Upper lobe of left lung (tissue), 6 donors: ENCODE measurements around the gene PALLD. TPM values are rescaled to one million over a fixed set of nuclear protein-coding genes. Genes with fewer than 3 reads are reported as not detected.

ENCODE experiments used
- ATAC-seq, 2 donors: fragments of 200-7000 bp; cut with Tn5 transposase; one replicate each; pipeline ENCODE4 v1.9.1; 2022; ENCODE audit warnings: mild to moderate bottlenecking in 2 of 2, moderate library complexity in 2 of 2; ENCODE audit not compliant: low FRiP score in 2 of 2
- DNase-seq, 2 donors: peaks; one replicate each; pipeline ENCODE4 v3.0.0-alpha.2; 2019 to 2020
- H3K27ac ChIP-seq, 4 donors: fragments of 200-600 bp; sonication (generic); one replicate each; pipeline ENCODE4 v1.5.1; 2016 to 2019
- H3K27me3 ChIP-seq, 4 donors: fragments of 200-600 bp; sonication (generic); one replicate each; pipeline ENCODE4 v1.5.1; 2017 to 2019
- H3K36me3 ChIP-seq, 4 donors: fragments of 200-600 bp; sonication (generic); one replicate each; pipeline ENCODE4 v1.5.1; 2016 to 2019
- H3K4me1 ChIP-seq, 4 donors: fragments of 200-600 bp; sonication (generic); one replicate each; pipeline ENCODE4 v1.5.1; 2018 to 2019
- H3K4me3 ChIP-seq, 4 donors: fragments of 200-600 bp; sonication (generic); one replicate each; pipeline ENCODE4 v1.5.1; 2017 to 2019; ENCODE audit warnings: mild to moderate bottlenecking in 2 of 4, moderate library complexity in 1 of 4
- H3K9me3 ChIP-seq, 4 donors: fragments of 200-600 bp; sonication (generic); one replicate each; pipeline ENCODE4 v1.5.1; 2018 to 2019
- CTCF ChIP-seq, 6 experiments: fragments of 450-650 bp in 4 of 6; fragments of 200-600 bp in 2 of 6; sonication (generic) in 2 of 6; IDR thresholded peaks; one replicate each; pipeline ENCODE4 v1.5.1; 2016 to 2019; ENCODE audit warnings: antibody characterized with exemption in 6 of 6
- EP300 ChIP-seq, 4 donors: sonication (generic); formaldehyde crosslinking; IDR thresholded peaks; one replicate each; pipeline ENCODE4 v1.5.1; 2017; ENCODE audit warnings: antibody characterized with exemption in 4 of 4, control low read depth in 2 of 4
- POLR2A ChIP-seq, 4 donors: fragments of 450-650 bp; IDR thresholded peaks; one replicate each; pipeline ENCODE4 v1.5.1; 2016 to 2017; ENCODE audit warnings: antibody characterized with exemption in 4 of 4, mild to moderate bottlenecking in 2 of 4
- POLR2AphosphoS5 ChIP-seq, 2 donors: sonication (generic); formaldehyde crosslinking; IDR thresholded peaks; one replicate each; pipeline ENCODE4 v1.5.1; 2017; ENCODE audit warnings: antibody characterized with exemption in 2 of 2
- WGBS, 2 donors: methylation state at CpG; one replicate each; pipeline ENCODE4 v1.1.5; 2017 to 2018; 5-methylcytosine and 5-hydroxymethylcytosine counted together
- total RNA-seq, 6 donors: library from RNA; depleted of rRNA in 4 of 6; stranded (reverse); fragments of >200 nt in 4 of 6; gene quantifications; one replicate each; pipeline versions ENCODE4 v1.1.0 to v1.2.1, GENCODE V29; 2016 to 2021
- donor health status: DM: no; HTN: no; CAD: no; lungs with moderate emphysema.
- donor health status: DM: no; HTN: yes; CAD: no; lungs with severe emphysema.

Gene PALLD
- total RNA-seq, 6 donors from 2014 or later = 63.9 to 175 (median 134) TPM

DNA sequence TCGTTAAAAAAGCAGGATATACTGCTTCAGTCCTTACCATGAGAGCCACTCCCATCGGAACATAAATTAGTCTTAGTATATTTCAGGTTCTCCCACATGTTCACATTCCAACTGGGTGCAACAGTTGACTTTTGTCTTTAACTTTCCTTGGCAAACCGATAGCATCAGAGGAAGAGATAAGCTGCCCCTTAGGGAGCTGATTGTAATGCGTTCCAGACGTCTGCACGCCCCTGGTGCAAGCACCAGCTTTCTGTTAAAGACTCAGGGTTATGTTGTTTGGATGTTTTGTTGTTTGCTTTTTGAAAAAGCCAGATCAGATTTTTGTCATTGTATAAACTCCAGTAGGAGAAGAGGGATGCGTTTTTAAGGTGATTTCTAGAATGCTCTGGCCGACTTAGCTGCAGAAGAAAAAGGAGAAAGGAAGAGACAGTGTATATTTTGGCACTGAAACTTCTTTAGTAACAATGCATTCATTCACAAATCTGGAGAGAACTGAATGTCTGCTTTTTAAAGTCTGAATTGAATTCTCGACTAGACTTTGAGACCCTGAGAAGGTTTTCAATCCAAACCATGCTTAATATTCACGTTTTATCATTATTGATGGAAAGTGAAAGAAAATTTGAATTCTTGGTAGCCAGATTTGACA lies 352.3 kb downstream of the PALLD start:
- TF ChIP-seq CTCF (IDR thresholded peaks at IDR 0.05) = no peak
- no peak for TF ChIP-seq EP300 (IDR thresholded peaks at IDR 0.05)
- H3K4me3 ChIP-seq = no peak overlapping the region
- H3K36me3 ChIP-seq = no peaks in the 10 kb centered on the region
- peak overlapping the region in 1 of 4 donors; percentile 75 for H3K27ac ChIP-seq
- H3K9me3 ChIP-seq = no peaks in the 10 kb centered on the region
- ATAC-seq = peak in 1 of 2 donors; percentile 43
- H3K27me3 ChIP-seq = no peaks in the 10 kb centered on the region
- no peak for DNase-seq
- 23 to 40% methylated on average over 10 of the region's 10 CpGs for WGBS, 2 donors
- peaks cover 12 to 26% (median 22%) of the 10 kb centered on the region in 4 donors for H3K4me1 ChIP-seq

DNA sequence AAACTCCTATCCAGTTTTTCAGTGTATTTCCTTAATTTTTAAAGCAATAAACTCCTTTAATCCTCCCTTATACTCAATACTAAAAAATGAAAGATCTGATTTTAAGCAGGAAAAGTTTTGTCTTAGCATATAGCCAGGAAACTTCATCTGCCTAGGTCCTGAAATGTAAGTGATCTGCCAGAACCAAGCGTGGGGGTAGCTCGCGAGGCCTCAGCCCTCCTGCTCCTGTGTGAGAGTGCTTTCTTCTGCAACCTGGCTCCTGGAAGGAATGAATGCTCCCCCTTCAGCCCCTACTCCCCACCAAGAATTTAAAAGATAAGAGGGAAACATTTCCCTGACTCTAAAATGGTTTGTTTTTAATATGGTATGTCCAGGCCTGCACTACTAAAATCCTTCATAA lies 353.1 kb downstream of the PALLD start:
- Histone ChIP-seq H3K27me3 (no peaks in the 10 kb centered on the region), H3K27ac (peak overlapping the region in 2 of 4 donors; percentile 15 to 16), H3K36me3 (no peaks in the 10 kb centered on the region), H3K9me3 (no peaks in the 10 kb centered on the region), H3K4me3 (no peak overlapping the region), H3K4me1 (peaks cover 15 to 26% (median 22%) of the 10 kb centered on the region in 4 donors)
- DNase-seq (no peak), ATAC-seq (no peak)
- 83 to 91% methylated on average over 3 of the region's 3 CpGs for WGBS, 2 donors
- TF ChIP-seq POLR2A (IDR thresholded peaks at IDR 0.05) = no peak
- no peak for TF ChIP-seq EP300 (IDR thresholded peaks at IDR 0.05)
- TF ChIP-seq POLR2AphosphoS5 (IDR thresholded peaks at IDR 0.05) = no peak

DNA sequence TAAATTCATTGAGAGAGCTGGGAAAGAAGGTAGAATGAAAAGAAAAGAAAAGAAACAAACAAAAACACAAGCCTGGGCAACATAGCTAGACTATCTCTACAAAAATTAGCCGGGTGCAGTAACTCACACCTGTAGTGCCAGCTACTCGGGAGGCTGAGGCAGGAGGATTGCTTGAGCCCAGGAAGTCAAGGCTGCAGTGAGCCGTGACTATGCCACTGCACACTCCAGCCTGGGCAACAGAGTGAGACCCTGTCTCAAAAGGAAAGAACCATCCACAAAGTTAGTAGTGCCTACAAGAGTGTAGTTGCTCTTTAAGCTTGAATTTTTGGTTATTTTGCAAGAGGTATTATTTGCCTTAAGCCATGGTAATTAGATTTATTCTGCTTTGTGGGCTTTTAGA lies 355.5 kb downstream of the PALLD start:
- H3K9me3 ChIP-seq = no peaks in the 10 kb centered on the region
- ATAC-seq = no peak
- TF ChIP-seq EP300 (IDR thresholded peaks at IDR 0.05) = no peak
- TF ChIP-seq POLR2A (IDR thresholded peaks at IDR 0.05) = no peak
- TF ChIP-seq POLR2AphosphoS5 (IDR thresholded peaks at IDR 0.05) = no peak
- TF ChIP-seq CTCF (IDR thresholded peaks at IDR 0.05) = no peak
- 97 to 100% methylated on average over 3 of the region's 3 CpGs for WGBS, 2 donors
- H3K36me3 ChIP-seq = no peaks in the 10 kb centered on the region
- no peak overlapping the region for H3K4me3 ChIP-seq
- no peak for DNase-seq
- H3K27ac ChIP-seq = no peak overlapping the region
- H3K4me1 ChIP-seq = peaks cover 15 to 26% (median 22%) of the 10 kb centered on the region in 4 donors
- H3K27me3 ChIP-seq = no peaks in the 10 kb centered on the region

DNA sequence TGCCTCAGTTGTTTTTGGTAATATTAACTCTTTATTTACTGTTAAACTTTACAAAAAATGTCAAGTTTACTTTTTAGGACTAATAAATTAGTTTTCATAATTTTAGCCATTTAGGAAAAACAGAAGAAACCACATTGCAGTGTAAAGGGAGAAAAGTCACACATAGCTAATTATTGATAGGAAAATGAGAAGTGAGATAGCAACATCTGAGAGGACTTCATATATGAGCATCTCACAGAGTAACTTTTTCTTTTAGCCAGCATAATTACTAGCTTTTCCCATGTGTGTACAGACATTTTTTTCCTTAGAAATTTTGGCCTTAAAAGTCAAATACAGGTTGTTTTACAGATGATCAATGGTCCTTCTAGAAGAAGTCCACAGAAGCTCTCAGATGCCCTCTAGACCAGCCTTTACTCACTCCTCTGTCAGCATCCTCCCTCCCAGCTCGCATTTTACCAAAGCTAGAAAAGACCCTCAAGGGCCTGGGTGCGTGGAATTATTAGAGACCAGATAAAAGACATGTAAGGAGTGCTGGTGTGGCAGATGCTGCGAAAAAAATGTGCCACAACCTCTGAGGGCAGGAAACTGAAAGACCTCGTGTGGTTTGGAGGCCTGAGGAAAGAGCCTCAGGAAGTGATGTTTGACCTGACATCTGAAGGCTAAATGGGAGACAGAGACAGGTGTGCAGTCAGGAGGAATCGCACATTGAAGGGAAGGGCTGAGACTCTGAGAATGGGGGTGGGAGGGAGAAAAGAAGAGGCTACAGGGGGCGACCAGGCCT lies 356.3 kb downstream of the PALLD start:
- TF ChIP-seq EP300 (IDR thresholded peaks at IDR 0.05) (no peak), CTCF (IDR thresholded peaks at IDR 0.05) (no peak), POLR2AphosphoS5 (IDR thresholded peaks at IDR 0.05) (no peak), POLR2A (IDR thresholded peaks at IDR 0.05) (no peak)
- no peaks in the 10 kb centered on the region for H3K27me3 ChIP-seq
- peaks cover 12 to 20% (median 18%) of the 10 kb centered on the region in 4 donors for H3K4me1 ChIP-seq
- H3K27ac ChIP-seq = peak overlapping the region in 3 of 4 donors; percentile 12 to 69 (median 62)
- DNase-seq (no peak), ATAC-seq (no peak)
- WGBS, 2 donors = 62 to 74% methylated on average over 6 of the region's 6 CpGs
- no peak overlapping the region for H3K4me3 ChIP-seq
- no peaks in the 10 kb centered on the region for H3K36me3 ChIP-seq
- no peaks in the 10 kb centered on the region for H3K9me3 ChIP-seq

DNA sequence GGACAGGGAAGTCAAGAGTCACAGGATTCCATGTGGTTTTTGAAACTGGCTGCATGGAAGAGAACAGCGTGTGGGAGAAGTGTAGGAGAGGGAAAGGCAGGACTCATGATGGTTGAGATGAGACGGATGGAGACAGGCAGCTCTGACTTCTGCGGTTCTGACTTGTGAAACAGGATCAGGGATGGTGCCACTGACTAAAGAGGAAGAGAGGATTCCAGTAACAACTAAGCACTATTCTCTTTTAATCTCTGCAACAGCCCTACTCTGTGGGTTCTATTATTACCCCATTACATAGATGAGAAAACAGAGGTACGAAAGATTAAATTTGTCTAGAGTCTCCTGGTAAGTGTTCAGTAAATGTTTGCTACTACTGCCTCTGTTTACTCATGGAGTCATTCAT lies 356.9 kb downstream of the PALLD start:
- 62 to 75% methylated on average over 4 of the region's 4 CpGs for WGBS, 2 donors
- no peaks in the 10 kb centered on the region for H3K9me3 ChIP-seq
- ATAC-seq (peak in 1 of 2 donors; percentile 49), DNase-seq (no peak)
- H3K36me3 ChIP-seq = no peaks in the 10 kb centered on the region
- peaks cover 8 to 14% (median 12%) of the 10 kb centered on the region in 4 donors for H3K4me1 ChIP-seq
- H3K27me3 ChIP-seq = no peaks in the 10 kb centered on the region
- TF ChIP-seq CTCF (IDR thresholded peaks at IDR 0.05) (no peak), EP300 (IDR thresholded peaks at IDR 0.05) (no peak), POLR2A (IDR thresholded peaks at IDR 0.05) (no peak), POLR2AphosphoS5 (IDR thresholded peaks at IDR 0.05) (no peak)
- H3K27ac ChIP-seq = peak overlapping the region in 3 of 4 donors; percentile 12 to 69 (median 62)
- H3K4me3 ChIP-seq = no peak overlapping the region
